ENCODE results near the gene CPEB4.
A peak's percentile ranks its signal among the peaks of the same experiment; 100 is the strongest.

The CPEB4 gene

GRCh38 chr5:173971681-173972345 is 83.7 kb downstream of the CPEB4 start:
- no peak overlapping the region for H3K27ac ChIP-seq
- TF ChIP-seq CTCF (IDR thresholded peaks at IDR 0.05): no peak
- no peak for TF ChIP-seq ZFX (IDR thresholded peaks at IDR 0.05; ENCODE audit: borderline replicate concordance)

- TF ChIP-seq ZFX (IDR thresholded peaks at IDR 0.05; ENCODE audit: borderline replicate concordance) (no peak), CTCF (IDR thresholded peaks at IDR 0.05) (no peak)
- no peak overlapping the region for H3K27ac ChIP-seq
Measured at GRCh38 chr5:173972607-173972924, 84.4 kb downstream of the CPEB4 start.

GRCh38 chr5:173972925-173973615 is 84.9 kb downstream of the CPEB4 start:
- H3K27ac ChIP-seq: no peak overlapping the region
- TF ChIP-seq ZFX (IDR thresholded peaks at IDR 0.05; ENCODE audit: borderline replicate concordance): no peak
- TF ChIP-seq CTCF (IDR thresholded peaks at IDR 0.05): peak; percentile 86

DNA sequence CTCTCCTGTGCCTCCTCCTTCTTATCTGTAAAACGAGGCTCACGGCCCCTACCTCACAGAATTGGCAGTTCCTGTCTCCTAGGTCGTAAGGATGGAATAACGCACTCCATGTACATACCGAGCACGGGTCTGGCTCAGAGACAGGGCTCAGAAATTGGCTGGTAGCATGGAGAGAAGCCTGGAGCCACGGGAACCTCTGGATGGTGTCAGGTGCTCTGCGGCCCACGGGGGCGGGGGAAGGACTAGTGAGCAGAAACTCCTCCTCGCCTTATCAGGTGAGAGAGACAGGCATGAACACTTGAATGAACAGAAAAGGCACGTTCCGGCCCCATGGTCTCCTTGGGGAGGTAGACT is 85.4 kb downstream of the CPEB4 start:
- H3K27ac ChIP-seq: no peak overlapping the region
- no peak for TF ChIP-seq CTCF (IDR thresholded peaks at IDR 0.05)
- no peak for TF ChIP-seq ZFX (IDR thresholded peaks at IDR 0.05; ENCODE audit: borderline replicate concordance)

DNA sequence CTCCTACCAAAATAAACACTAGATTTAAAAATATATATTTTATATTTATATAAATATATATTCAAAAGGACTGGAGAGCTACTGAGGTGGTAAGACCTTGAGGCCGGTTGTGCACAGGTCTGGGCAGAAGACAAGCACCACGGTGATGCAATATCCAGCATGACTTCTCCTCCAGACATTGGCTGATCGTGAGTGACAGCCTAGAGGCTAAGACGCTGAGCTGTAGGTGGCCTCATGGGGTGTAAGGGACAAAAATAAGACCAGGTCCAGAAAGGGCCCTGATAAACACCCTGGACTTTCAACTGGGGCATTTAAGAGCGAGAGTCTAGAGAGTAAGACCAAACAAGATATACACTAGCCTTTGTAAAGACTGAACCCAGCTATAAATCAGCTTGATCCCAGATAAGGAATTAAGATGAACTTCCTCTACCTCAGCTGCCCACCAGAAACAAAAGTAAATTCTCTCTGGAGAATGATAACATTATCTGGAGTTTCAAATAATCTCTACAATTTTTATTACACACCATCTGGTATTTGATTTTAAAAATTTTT is 86.6 kb downstream of the CPEB4 start:
- no peak overlapping the region for H3K27ac ChIP-seq
- TF ChIP-seq ZFX (IDR thresholded peaks at IDR 0.05; ENCODE audit: borderline replicate concordance) (no peak), CTCF (IDR thresholded peaks at IDR 0.05) (no peak)

- TF ChIP-seq CTCF (IDR thresholded peaks at IDR 0.05): no peak
- no peak for TF ChIP-seq ZFX (IDR thresholded peaks at IDR 0.05; ENCODE audit: borderline replicate concordance)
- no peak overlapping the region for H3K27ac ChIP-seq
Measured at GRCh38 chr5:173981185-173981761, 93.1 kb downstream of the CPEB4 start.

DNA sequence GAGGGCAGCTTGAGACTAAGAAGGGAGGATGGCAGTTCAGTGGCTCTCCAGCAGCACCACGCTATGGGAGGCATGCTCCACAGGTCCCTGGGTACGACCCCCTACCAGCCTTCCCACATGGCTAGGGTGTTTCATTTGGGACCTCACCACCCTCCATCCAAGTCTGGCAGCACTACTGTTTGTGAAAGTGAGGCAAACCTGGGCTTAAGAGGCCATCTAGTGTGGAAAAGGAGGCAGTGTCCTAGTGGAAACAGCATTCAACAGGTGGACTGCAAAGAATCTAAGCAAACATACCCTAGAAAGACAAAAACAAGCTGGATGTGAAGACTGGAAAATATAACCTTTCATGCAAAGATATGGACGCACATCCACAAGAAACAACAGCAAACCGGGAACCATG is 96.1 kb downstream of the CPEB4 start:
- H3K27ac ChIP-seq: no peak overlapping the region
- no peak for TF ChIP-seq ZFX (IDR thresholded peaks at IDR 0.05; ENCODE audit: borderline replicate concordance)
- peak; percentile 27; the same call in 1 of the 2 replicates for TF ChIP-seq CTCF (IDR thresholded peaks at IDR 0.05)
